ENCODE results near the gene PPP2R3C. TPM values are rescaled to one million over a fixed set of nuclear protein-coding genes. Genes with fewer than 3 reads are reported as not detected.
"Not testable (repeated sequence)": the region's sequence is repeated elsewhere in the genome, so short reads cannot be mapped to it uniquely, and the experiment has no call there.

The PPP2R3C gene
- polyA plus RNA-seq, 3 donors: 44.2 to 48.6 (median 46.6) TPM

GRCh38 chr14:35038312-35038711 is 83.5 kb downstream of the PPP2R3C start:
- not testable (repeated sequence) for DNase-seq (ENCODE audit: extremely low read depth in 1 of 11, low read depth in 9 of 11, low spot score in 4 of 11)

Other genes starting within 250 kb of the PPP2R3C start
- gene BAZ1A, start 246.6 kb downstream of the PPP2R3C start, polyA plus RNA-seq (ENCODE audit: insufficient read length in 3 of 3): 10 to 100 TPM; 25.2 to 29.7 (median 29.4) TPM
- gene SRP54, start 139.0 kb downstream of the PPP2R3C start, polyA plus RNA-seq (ENCODE audit: insufficient read length in 3 of 3): 10 to 100 TPM; 65.3 to 80.9 (median 77.4) TPM
- gene FAM177A1, start 75.7 kb downstream of the PPP2R3C start, polyA plus RNA-seq (ENCODE audit: insufficient read length in 3 of 3): 10 to 100 TPM; 53.4 to 69.2 (median 57.5) TPM
- 10 to 100 TPM; 27.2 to 30.6 (median 27.3) TPM for gene PRORP, start 562 bp upstream of the PPP2R3C start, polyA plus RNA-seq (ENCODE audit: insufficient read length in 3 of 3)
- gene PSMA6, start 170.4 kb upstream of the PPP2R3C start, polyA plus RNA-seq (ENCODE audit: insufficient read length in 3 of 3): 100 to 1,000 TPM; 150 to 189 (median 177) TPM

Measured in renal cortex interstitium (tissue), 11 donors.